Epidermal melanocyte (primary cell): Measurements from ENCODE around the gene ZNF253.
"Not testable (repeated sequence)": the region's sequence is repeated elsewhere in the genome, so short reads cannot be mapped to it uniquely, and the experiment has no call there.

Experiments used
- DNase-seq: peaks from one replicate; pipeline ENCODE4 v3.0.0; 2011; ENCODE audit warnings: low spot score; ENCODE audit not compliant: insufficient read length

ZNF253 gene

DNA sequence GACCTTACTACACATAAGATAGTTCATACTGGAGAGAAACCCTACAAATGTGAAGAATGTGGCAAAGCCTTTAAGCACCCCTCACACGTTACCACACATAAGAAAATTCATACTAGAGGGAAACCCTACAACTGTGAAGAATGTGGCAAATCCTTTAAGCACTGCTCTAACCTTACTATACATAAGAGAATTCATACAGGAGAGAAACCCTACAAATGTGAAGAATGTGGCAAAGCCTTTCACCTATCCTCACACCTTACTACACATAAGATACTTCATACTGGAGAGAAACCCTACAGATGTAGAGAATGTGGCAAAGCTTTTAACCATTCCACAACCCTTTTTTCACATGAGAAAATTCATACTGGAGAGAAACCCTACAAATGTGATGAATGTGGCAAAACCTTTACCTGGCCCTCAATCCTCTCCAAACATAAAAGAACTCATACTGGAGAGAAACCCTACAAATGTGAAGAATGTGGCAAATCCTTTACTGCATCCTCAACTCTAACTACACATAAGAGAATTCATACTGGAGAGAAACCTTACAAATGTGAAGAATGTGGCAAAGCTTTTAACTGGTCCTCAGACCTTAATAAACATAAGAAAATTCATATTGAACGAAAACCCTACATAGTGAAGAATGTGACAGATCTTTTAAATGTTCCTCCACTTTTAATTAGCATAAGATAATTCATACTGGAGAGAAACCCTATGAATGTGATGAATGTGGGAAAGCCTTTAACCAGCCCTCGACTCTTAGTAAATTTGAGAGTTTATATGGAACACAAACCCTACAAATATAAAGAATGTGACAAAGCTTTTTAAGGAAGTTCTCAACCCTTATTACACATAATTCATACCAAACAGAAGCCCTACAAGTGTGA, 26.6 kb downstream of the ZNF253 start:
- not testable (repeated sequence) for DNase-seq

DNA sequence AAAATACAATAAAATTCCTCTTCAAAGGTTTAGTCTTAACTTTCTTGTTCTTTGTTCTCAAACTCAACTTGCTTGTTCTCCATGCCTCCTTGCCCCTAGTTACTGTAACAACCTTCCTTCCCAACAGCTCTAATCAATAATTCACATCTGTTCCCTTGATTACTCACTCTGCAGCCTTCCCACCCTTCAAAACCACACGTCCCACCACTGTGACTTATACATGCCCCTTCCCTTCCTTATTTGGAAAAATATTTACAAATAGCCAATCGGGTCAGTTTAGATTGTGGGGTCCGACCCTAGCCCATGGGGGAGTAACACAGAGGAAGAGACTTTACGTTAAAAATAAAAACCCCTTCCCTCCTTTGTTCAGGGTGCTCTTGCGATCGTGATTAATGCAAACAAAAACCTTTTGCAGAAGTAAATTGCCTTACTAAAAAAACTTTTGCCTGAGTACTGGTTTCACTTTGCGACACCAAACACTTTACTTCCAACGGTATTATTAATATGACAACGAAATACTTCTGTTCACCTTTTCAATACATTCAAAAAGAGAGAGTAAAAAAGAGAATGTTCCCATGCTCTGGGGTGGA, 34.6 kb downstream of the ZNF253 start:
- no peak for DNase-seq

DNA sequence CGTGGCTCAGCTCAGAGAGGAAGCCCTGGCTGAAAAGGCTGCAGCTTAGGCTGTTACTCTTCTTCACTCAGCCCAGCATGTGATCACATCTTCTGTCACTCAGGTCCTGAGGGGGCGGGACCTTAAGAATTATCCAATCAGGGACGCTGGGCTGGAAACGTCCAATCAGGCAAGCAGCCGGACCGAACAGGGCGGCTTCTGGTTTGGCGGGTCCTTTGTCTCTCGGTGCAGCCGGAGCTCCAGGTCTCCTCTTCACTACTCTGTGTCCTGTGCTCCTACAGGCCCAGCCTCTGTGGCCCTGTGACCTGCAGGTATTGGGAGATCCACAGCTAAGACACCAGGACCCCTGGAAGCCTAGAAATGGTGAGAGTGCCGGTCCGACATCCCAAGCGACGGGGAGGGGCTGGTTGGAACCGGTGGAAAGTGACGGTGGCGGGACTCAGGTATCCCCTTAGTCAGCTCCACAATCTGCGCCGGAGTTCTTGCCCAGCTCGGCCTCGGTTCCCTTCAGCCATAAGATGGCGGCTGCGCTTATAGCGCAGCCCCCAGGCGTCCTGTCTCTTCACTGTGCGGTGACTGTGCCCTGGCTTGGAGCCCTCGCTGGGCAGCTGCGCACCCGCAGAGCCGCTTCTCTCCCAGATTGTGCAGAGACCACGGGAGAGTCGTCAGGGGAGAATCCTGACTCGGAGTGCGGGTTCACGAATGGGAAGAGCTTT, 35.2 kb downstream of the ZNF253 start, which contains the start of gene ZNF93:
TSS of gene ZNF93 (plus strand) at position 218 of the 716 bp plus-strand sequence. CDS start at position 361, 143 bp downstream.
- DNase-seq = peak; percentile 86

DNA sequence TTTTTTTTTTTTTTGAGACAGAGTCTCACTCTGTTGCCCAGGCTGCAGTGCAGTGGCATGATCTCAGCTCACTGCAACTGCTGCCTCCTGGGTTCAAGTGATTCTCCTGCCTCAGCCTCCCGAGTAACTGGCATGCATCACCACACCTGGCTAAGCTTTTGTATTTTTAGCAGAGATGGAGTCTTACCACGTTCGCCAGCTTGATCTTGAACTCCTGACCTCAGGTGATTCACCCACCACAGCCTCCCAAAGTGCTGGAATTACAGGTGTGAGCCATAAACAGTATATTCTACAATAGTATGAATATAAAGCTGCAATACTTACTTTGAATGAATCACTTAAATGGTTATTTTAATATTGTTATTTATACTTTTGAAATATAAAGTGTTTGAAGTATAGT, 41.9 kb downstream of the ZNF253 start:
- not testable (repeated sequence) for DNase-seq

DNA sequence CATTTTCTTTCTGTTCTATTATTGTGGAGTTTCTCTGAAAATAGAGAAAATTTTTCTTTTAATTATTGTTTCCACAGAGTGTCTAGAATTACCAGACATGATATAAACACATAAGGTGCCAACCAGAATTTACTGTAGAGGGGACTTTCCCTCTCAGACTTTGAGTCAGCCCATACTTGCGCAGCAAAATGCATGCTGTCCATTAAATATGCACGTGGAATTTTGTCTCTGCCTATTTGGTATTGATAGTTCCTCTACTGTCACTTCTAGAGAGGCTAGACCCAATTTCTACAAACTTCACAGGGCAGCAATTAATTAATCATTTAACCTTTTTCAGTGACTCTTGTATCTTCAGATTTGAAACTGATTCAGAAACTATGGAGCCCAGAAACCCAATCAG, 44.0 kb downstream of the ZNF253 start:
- no peak for DNase-seq

DNA sequence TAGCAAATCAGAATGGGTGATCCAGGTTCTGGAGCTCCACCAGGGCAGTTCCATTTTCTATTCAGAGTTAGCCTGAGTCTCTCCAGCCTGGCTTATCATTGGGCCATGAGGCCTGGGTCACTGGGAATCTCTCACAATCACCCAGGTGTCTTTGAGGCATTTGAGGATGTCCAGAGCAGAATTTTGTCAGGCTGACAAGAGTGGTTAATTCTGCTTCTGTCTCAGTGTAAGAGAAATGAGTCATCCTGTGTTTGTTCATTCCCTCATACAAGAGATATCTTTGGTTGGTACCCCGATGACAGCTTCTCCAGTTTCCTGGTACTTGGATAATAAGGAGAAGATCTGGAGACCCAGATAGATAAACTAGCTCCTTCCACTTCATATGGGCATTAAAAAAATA, 45.5 kb downstream of the ZNF253 start:
- DNase-seq = no peak

DNA sequence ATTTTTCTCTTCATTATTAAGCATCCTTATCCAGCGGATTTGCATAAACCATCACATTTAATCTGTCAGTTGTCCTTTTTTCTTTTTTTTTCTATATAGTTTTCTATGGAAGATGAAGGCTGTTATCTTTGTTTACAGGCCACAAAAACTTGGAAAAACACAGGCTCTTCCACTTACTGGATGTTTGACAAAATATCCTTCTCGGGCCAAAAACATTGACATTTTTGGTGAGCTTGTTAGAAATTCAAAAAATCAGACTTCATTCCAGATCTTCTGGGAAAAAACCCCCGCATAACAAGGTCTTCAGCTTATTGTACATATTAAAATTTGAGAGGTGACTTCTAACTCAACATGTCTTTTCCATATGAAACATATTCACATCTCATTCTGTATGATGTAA, 48.9 kb downstream of the ZNF253 start:
- DNase-seq = no peak

DNA sequence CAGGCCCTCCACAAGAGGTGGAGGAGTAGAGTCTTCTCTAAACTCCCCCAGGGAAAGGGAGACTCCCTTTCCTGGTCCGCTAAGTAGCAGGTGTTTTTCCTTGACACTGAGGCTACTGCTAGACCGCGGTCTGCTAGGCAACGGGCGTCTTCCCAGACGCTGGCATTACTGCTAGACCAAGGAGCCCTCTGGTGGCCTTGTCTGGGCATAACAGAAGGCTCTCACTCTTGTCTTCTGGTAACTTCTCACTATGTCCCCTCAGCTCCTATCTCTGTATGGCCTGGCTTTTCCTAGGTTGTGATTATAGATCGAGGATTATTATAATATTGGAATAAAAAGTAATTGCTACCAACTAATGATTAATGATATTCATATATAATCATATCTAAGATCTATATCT, 64.7 kb downstream of the ZNF253 start:
- not testable (repeated sequence) for DNase-seq

DNA sequence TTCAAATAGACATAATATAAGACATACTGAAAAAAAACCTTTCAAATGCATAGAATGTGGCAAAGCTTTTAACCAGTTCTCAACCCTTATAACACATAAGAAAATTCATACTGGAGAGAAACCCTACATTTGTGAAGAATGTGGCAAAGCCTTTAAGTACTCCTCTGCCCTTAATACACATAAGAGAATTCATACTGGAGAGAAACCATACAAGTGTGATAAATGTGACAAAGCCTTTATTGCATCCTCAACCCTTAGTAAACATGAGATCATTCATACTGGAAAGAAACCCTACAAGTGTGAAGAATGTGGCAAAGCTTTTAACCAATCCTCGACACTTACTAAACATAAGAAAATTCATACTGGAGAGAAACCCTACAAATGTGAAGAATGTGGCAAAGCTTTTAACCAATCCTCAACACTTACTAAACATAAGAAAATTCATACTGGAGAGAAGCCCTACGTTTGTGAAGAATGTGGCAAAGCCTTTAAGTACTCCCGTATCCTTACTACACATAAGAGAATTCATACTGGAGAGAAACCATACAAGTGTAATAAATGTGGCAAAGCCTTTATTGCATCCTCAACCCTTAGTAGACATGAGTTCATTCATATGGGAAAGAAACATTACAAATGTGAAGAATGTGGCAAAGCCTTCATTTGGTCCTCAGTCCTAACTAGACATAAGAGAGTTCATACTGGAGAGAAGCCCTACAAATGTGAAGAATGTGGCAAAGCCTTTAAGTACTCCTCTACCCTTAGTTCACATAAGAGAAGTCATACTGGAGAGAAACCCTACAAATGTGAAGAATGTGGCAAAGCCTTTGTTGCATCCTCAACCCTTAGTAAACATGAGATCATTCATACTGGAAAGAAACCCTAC, 68.0 kb downstream of the ZNF253 start:
- DNase-seq = not testable (repeated sequence)

DNA sequence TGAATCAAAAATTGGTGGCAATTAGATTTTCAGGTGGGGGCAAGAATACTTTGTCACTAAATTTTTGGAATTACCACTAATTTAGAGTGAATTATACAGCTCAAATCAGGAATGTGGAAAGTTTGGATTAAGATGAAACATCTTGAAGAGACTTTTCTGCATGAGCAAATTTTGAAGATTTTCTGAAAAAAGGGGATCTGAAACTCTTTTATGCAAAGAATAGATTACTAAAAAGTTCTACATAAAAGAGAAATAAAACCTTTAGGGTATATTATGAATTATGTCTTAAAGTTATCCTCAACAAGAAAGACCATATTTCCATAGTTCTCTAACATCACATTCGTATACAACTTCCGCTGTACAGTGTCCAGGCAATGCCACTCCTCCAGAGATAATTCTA, 71.7 kb downstream of the ZNF253 start:
- no peak for DNase-seq

DNA sequence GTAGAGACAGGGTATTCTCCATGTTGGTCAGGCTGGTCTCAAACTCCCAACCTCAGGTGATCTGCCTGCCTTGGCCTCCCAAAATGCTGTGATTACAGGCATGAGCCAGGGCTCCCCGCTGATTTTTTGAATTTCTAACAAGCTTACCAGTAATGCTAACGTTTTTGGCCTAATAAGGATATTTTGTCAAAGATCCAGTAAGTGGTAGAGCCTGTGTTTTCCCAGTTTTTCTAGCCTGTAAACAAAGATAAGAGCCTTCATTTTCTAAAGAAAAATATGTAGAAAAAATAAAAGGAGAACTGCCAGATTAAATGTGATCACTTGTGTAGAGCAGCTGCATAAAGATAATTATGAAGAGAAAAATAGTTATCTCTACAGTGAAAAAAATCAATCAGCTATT, 72.8 kb downstream of the ZNF253 start:
- DNase-seq = no peak

DNA sequence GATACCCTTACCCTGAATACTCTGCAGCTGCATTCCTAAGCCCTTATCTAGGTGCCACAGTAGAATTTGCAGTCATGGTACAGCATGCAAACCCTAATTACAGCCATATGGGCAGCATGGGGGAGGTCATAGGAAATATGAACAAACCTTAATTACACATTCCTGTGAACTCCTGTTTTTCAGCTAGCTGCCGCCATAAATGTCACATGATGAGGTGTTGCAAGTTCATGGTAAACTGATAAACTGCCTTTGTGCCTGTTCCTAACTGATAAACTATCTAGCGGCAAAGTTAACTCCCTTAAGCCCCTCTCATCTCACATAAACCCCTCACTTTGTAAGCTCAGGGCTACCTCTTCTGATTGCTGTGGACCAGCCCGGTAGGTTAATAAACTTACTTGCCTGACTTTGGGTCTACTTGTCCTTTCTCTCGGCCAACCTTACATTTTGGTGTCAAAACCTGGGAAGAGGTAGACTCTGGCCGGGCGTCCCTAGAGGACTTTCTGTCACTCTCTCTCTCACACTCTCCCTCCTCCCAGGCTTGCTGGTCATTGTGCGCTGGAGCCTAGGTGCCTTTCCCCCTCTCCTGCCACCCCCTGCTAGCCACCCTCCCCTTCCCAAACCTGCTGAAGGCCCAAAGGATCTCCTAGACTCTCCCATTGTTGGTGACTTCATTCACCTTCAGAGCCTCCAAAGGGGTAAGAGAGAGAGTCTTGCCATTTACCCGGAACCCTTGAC, 78.3 kb downstream of the ZNF253 start:
- no peak for DNase-seq
